Breast epithelium (tissue), 4 donors: Measurements from ENCODE around the gene SNX14. TPM values are rescaled to one million over a fixed set of nuclear protein-coding genes. Genes with fewer than 3 reads are reported as not detected.
"Not testable (repeated sequence)": the region's sequence is repeated elsewhere in the genome, so short reads cannot be mapped to it uniquely, and the experiment has no call there.

Source experiments
- DNase-seq, 2 donors: peaks; one replicate each; pipeline ENCODE4 v3.0.0-alpha.2; 2019; ENCODE audit warnings: low spot score in 2 of 2
- H3K27ac ChIP-seq, 2 donors: fragments of 200-600 bp; sonication (generic) in 1 of 2; one replicate each; pipeline ENCODE4 v1.5.1; 2016 to 2019; ENCODE audit warnings: mild to moderate bottlenecking in 1 of 2
- H3K27me3 ChIP-seq, 2 donors: fragments of 200-600 bp; sonication (generic) in 1 of 2; one replicate each; pipeline versions ENCODE4 v1.5.1 to v1.6.0; 2017 to 2019; ENCODE audit warnings: control low read depth in 1 of 2, mild to moderate bottlenecking in 1 of 2
- H3K36me3 ChIP-seq: fragments of 200-600 bp; one replicate; pipeline ENCODE4 v1.5.1; 2019
- H3K4me1 ChIP-seq, 2 donors: fragments of 200-600 bp; sonication (generic); one replicate each; pipeline ENCODE4 v1.5.1; 2016 to 2019; ENCODE audit warnings: control low read depth in 1 of 2
- H3K4me3 ChIP-seq, 3 donors: fragments of 200-600 bp; sonication (generic); 1 replicate in 2 of 3; 2 replicates in 1 of 3; pipeline ENCODE4 v1.5.1; 2016 to 2019; ENCODE audit warnings: mild to moderate bottlenecking in 3 of 3, moderate library complexity in 2 of 3
- H3K9me3 ChIP-seq, 2 donors: fragments of 200-600 bp; sonication (generic) in 1 of 2; one replicate each; pipeline ENCODE4 v1.5.1; 2016 to 2019; ENCODE audit warnings: control low read depth in 1 of 2
- CTCF ChIP-seq, 3 donors: fragments of 450-650 bp; IDR thresholded peaks; one replicate each; pipeline ENCODE4 v1.5.1; 2016 to 2017; ENCODE audit warnings: antibody characterized with exemption in 3 of 3, mild to moderate bottlenecking in 3 of 3, moderate library complexity in 3 of 3
- POLR2A ChIP-seq: fragments of 450-650 bp; IDR thresholded peaks from one replicate; pipeline ENCODE4 v1.6.1; 2016; ENCODE audit warnings: antibody characterized with exemption, mild to moderate bottlenecking, moderate library complexity
- POLR2AphosphoS5 ChIP-seq, 3 donors: sonication (generic); formaldehyde crosslinking; IDR thresholded peaks; one replicate each; pipeline ENCODE4 v1.6.1; 2017; ENCODE audit warnings: antibody characterized with exemption in 3 of 3
- intact Hi-C: fragments of 100-400 bp; cut with DNase I; formaldehyde crosslinking; loops from one replicate; pipeline ENCODE4 v1.15.1; 2023; ENCODE audit warnings: low total_unique reads
- total RNA-seq, 3 donors: library from RNA; depleted of rRNA; stranded (reverse); fragments of >200 nt; gene quantifications; one replicate each; pipeline ENCODE4 v1.1.0, GENCODE V29; 2016

Gene SNX14
- total RNA-seq, 3 donors from 2014 or later, result 72.2 to 126 (median 103) TPM

DNA sequence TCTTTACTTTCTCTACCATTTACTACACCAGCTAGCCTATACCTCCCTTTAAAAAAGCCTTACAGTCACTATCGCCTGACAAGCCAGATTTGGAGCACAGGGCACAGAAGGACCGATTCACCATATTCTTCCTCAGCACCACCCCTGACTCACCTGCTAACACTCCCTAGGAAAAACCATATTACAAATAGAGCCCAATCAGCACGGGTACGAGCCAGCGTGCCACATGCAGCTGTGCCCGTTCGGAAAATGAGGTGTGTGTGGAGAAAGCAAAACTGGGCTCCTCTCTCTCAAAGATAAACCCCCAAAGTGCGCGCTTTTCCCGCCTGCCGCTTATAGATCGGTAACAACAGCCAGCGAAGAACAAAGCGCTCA is 47.9 kb upstream of the SNX14 start:
- Histone ChIP-seq H3K27ac (peak overlapping the region; percentile 98 to 99), H3K9me3 (no peaks in the 10 kb centered on the region), H3K36me3 (no peaks in the 10 kb centered on the region), H3K4me3 (peak overlapping the region; percentile 97 to 98 (median 98)), H3K4me1 (no peaks in the 10 kb centered on the region), H3K27me3 (no peaks in the 10 kb centered on the region)
- no peak for TF ChIP-seq POLR2A
- no peak for TF ChIP-seq CTCF (IDR thresholded peaks at IDR 0.05)
- TF ChIP-seq POLR2AphosphoS5 (IDR thresholded peaks at IDR 0.05), result no peak
- intact Hi-C loops, result loop anchor here (5.0 kb wide), 1 partner anchor 36 kb away; no protein-coding TSS in a partner anchor
- DNase-seq, result no peak

DNA sequence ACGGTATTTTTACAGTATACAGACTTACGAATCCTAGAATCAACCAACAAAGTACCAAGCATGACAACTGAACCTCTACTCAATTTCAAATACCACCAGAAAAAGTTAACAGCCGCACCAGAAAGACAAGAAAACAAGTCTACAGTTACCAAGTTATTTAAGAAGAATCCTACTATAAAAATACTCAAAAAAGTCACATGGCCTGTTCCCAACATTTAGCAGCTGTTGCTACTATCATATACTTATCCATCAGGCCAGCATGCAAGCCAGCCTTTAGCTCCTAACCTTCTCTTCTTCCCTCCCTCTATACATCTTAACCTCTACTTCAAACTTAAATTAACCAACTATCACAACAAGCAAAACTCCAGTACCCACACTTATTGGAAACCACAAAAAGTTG is 47.2 kb upstream of the SNX14 start:
- TF ChIP-seq POLR2AphosphoS5 (IDR thresholded peaks at IDR 0.05), result no peak
- TF ChIP-seq POLR2A, result no peak
- no peak for TF ChIP-seq CTCF (IDR thresholded peaks at IDR 0.05)
- no peaks in the 10 kb centered on the region for H3K36me3 ChIP-seq
- H3K9me3 ChIP-seq, result no peaks in the 10 kb centered on the region
- H3K4me1 ChIP-seq, result no peaks in the 10 kb centered on the region
- no peak overlapping the region for H3K27ac ChIP-seq
- no peak for DNase-seq
- intact Hi-C loops, result loop anchor here (5.0 kb wide), 1 partner anchor 36 kb away; no protein-coding TSS in a partner anchor
- H3K27me3 ChIP-seq, result no peaks in the 10 kb centered on the region
- H3K4me3 ChIP-seq, result peak overlapping the region in 2 of 3 donors; percentile 97 to 98

- intact Hi-C loops, result no loop called here
- H3K27ac ChIP-seq, result no peak overlapping the region
- no peaks in the 10 kb centered on the region for H3K4me1 ChIP-seq
- no peaks in the 10 kb centered on the region for H3K9me3 ChIP-seq
- DNase-seq, result no peak
- no peaks in the 10 kb centered on the region for H3K36me3 ChIP-seq
- H3K27me3 ChIP-seq, result no peaks in the 10 kb centered on the region
- TF ChIP-seq POLR2AphosphoS5 (IDR thresholded peaks at IDR 0.05) (no peak), POLR2A (no peak), CTCF (IDR thresholded peaks at IDR 0.05) (no peak)
- no peak overlapping the region for H3K4me3 ChIP-seq
These were observed 43.9 kb upstream of the SNX14 start for GRCh38 chr6:85637579-85637978.

DNA sequence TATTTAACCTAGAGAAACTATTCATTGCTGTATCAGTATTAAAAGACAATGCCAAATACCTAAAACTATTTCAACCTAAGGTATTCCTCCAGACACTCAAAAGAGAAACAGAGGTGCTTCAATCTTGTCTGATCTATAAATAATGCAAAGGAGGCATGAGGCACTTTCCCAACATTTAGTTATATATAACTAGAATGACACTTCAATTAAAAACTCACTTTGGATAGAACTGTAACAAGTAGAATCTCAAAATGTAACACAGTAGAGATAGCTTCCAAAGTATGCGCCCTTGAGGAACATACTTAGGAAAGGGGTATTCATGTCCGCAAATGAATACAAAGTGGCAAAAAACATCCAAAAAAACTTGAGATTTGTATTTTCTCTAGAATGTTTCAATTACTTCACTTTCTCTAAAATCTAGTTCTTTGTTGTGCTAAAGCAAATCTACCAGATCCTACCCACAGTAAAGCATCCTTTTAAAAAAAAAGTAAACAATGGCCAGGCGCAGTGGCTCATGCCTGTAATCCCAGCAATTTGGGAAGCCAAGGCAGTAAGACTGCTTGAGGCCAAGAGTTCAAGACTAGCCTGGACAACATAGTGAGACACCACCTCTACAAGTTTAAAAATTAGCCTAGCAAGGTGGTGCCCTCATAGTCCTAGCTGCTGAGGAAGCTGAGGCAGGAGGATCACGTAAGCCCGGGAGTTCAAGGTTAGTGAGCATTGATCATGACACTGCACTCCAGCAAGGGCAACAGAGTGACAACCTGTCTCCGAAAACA is 38.7 kb upstream of the SNX14 start:
- Histone ChIP-seq H3K4me3 (no peak overlapping the region), H3K4me1 (no peaks in the 10 kb centered on the region), H3K36me3 (no peaks in the 10 kb centered on the region), H3K27me3 (no peaks in the 10 kb centered on the region), H3K27ac (no peak overlapping the region), H3K9me3 (no peaks in the 10 kb centered on the region)
- no peak for DNase-seq
- intact Hi-C loops, result no loop called here
- no peak for TF ChIP-seq CTCF (IDR thresholded peaks at IDR 0.05)
- TF ChIP-seq POLR2AphosphoS5 (IDR thresholded peaks at IDR 0.05), result no peak
- TF ChIP-seq POLR2A, result no peak

DNA sequence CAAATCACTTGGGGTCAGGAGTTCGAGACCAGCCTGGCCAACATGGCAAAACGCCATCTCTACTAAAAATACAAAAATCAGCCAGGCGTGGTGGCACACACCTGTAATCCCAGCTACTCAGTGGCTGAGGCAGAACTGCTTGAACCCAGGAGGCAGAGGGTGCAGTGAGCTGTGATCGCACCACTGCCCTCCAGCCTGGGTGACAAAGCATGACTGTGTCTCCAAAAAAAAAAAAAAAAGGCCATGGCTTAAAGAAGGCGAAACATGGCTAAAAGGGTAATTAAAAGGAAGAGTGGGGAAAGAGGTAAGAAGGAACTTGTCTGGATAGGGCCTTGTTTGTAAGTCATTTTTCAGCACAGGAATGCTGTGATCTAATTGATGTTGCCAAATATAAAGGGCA is 37.5 kb upstream of the SNX14 start:
- H3K9me3 ChIP-seq, H3K36me3 ChIP-seq, H3K4me1 ChIP-seq, H3K27ac ChIP-seq, H3K4me3 ChIP-seq, H3K27me3 ChIP-seq, intact Hi-C loops, DNase-seq: not testable (repeated sequence)
